ENCODE results near the gene SUSD2. TPM values are rescaled to one million over a fixed set of nuclear protein-coding genes. Genes with fewer than 3 reads are reported as not detected.

Gene SUSD2
- total RNA-seq, 6 experiments from 2014 or later: 0.11 to 0.24 (median 0.19) TPM

- TF ChIP-seq, protein P1, sequence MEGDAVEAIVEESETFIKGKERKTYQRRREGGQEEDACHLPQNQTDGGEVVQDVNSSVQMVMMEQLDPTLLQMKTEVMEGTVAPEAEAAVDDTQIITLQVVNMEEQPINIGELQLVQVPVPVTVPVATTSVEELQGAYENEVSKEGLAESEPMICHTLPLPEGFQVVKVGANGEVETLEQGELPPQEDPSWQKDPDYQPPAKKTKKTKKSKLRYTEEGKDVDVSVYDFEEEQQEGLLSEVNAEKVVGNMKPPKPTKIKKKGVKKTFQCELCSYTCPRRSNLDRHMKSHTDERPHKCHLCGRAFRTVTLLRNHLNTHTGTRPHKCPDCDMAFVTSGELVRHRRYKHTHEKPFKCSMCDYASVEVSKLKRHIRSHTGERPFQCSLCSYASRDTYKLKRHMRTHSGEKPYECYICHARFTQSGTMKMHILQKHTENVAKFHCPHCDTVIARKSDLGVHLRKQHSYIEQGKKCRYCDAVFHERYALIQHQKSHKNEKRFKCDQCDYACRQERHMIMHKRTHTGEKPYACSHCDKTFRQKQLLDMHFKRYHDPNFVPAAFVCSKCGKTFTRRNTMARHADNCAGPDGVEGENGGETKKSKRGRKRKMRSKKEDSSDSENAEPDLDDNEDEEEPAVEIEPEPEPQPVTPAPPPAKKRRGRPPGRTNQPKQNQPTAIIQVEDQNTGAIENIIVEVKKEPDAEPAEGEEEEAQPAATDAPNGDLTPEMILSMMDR (IDR thresholded peaks at IDR 0.05): no peak
- no peaks in the 10 kb centered on the region for H3K36me3 Mint-ChIP-seq (ENCODE audit: low read depth)
- peak overlapping the region; percentile 93 for H3K27ac Mint-ChIP-seq
- DNase-seq: no peak
- peaks cover 2% of the 10 kb centered on the region; the same call in 1 of the 2 replicates for H3K27me3 Mint-ChIP-seq (ENCODE audit: insufficient read depth)
- H3K4me1 Mint-ChIP-seq (ENCODE audit: low read depth): peaks cover 59% of the 10 kb centered on the region
- no peaks in the 10 kb centered on the region for H3K9me3 Mint-ChIP-seq
- H3K4me3 Mint-ChIP-seq: no peak overlapping the region
Measured at GRCh38 chr22:24154826-24155225, 26.5 kb upstream of the SUSD2 start.

GRCh38 chr22:24155627-24156140 lies 25.6 kb upstream of the SUSD2 start:
- Mint-ChIP-seq H3K27me3 (ENCODE audit: insufficient read depth) (peaks cover 2% of the 10 kb centered on the region; the same call in 1 of the 2 replicates), H3K27ac (peak overlapping the region; percentile 91), H3K36me3 (ENCODE audit: low read depth) (no peaks in the 10 kb centered on the region), H3K4me1 (ENCODE audit: low read depth) (peaks cover 59% of the 10 kb centered on the region), H3K9me3 (no peaks in the 10 kb centered on the region), H3K4me3 (peak overlapping the region; percentile 86)
- peak; percentile 86 for DNase-seq
- TF ChIP-seq, protein P1 (IDR thresholded peaks at IDR 0.05): peak; percentile 80

DNA sequence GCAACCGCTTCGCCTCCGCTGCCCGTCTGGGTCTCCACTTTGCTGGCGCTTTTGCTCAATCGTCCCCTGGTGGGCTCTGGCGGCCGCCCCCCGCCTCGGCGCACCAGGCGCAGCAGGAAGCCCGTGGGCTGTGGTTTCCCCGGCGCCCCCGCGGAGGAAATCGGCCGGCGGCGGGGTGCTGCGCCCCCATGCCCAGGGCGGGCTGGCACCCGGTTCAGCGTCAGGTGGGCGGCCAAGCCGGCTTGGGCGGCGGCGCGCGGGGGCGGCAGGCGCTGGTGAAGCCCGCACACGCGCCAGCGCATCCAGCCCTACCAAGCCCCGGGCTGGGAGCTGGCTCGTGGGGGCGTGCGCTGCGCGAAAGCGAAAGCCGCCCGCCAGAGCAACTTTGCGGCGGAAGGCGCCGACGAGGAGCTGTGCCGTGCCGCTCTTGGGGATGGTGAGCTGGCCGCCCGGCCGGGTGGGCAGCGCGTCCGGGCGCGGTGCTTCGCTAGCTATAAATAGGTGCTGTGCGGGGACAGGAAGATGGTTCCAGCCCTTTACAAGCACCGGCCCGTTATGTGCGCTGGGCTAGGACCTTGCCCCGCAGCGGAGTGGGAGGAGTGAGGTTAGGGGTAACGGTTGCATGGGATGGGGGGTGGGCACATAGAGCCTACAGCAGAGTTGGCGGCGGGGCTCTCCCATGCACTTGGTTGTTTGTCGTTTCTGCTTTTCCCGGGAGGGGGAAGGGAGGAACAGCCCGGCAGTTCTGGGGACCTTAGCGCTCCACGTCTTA lies 25.0 kb upstream of the SUSD2 start:
- TF ChIP-seq, protein P1 (IDR thresholded peaks at IDR 0.05): no peak
- no peaks in the 10 kb centered on the region for H3K9me3 Mint-ChIP-seq
- H3K36me3 Mint-ChIP-seq (ENCODE audit: low read depth): no peaks in the 10 kb centered on the region
- no peak for DNase-seq
- H3K27ac Mint-ChIP-seq: peak overlapping the region; percentile 80
- H3K4me1 Mint-ChIP-seq (ENCODE audit: low read depth): peaks cover 59% of the 10 kb centered on the region
- peaks cover 2% of the 10 kb centered on the region; the same call in 1 of the 2 replicates for H3K27me3 Mint-ChIP-seq (ENCODE audit: insufficient read depth)
- peak overlapping the region; percentile 96 for H3K4me3 Mint-ChIP-seq

- H3K4me1 Mint-ChIP-seq (ENCODE audit: low read depth): peaks cover 58% of the 10 kb centered on the region
- peak overlapping the region; percentile 96 for H3K4me3 Mint-ChIP-seq
- no peaks in the 10 kb centered on the region for H3K36me3 Mint-ChIP-seq (ENCODE audit: low read depth)
- no peaks in the 10 kb centered on the region for H3K9me3 Mint-ChIP-seq
- peak overlapping the region; percentile 80 for H3K27ac Mint-ChIP-seq
- H3K27me3 Mint-ChIP-seq (ENCODE audit: insufficient read depth): peaks cover 2% of the 10 kb centered on the region; the same call in 1 of the 2 replicates
- TF ChIP-seq, protein P1 (IDR thresholded peaks at IDR 0.05): peak; percentile 93
- peak; percentile 69 for DNase-seq
Measured at GRCh38 chr22:24156913-24157821, 24.1 kb upstream of the SUSD2 start.

- H3K36me3 Mint-ChIP-seq (ENCODE audit: low read depth): no peaks in the 10 kb centered on the region
- peaks cover 2% of the 10 kb centered on the region for H3K27me3 Mint-ChIP-seq (ENCODE audit: insufficient read depth)
- H3K27ac Mint-ChIP-seq: peak overlapping the region; percentile 80
- no peak for DNase-seq
- H3K4me1 Mint-ChIP-seq (ENCODE audit: low read depth): peaks cover 52% of the 10 kb centered on the region
- TF ChIP-seq, protein P1 (IDR thresholded peaks at IDR 0.05): no peak
- H3K4me3 Mint-ChIP-seq: peak overlapping the region; percentile 96
- H3K9me3 Mint-ChIP-seq: no peaks in the 10 kb centered on the region
Measured at GRCh38 chr22:24157822-24158135, 23.5 kb upstream of the SUSD2 start.
